ENCODE measurements around the gene OSBPL10. TPM values are rescaled to one million over a fixed set of nuclear protein-coding genes. Genes with fewer than 3 reads are reported as not detected.

The OSBPL10 gene
- total and polyA plus RNA-seq, 8 donors: 1.8 to 37.7 (median 5.9) TPM

DNA sequence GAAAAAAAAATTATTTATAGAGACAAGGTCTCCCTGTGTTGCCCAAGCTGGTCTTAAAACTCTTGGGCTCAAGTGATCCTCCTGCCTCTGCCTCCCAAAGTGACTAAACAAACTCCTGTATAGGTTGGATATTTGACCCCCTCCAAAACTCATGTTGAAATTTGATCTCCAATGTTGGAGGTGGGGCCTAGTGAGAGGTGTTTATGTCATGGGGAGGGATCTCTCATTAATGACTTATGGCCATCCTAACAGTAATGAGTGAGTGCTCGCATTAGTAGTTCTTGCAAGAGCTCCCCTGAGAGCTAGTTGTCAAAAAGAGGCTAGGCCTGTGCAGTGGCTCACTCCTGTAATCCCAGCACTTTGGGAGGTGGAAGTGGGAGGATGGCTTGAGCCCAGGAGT, 307.1 kb downstream of the OSBPL10 start:
- intact Hi-C loops (cut with DNase I; ENCODE audit: low total_unique reads): no loop called here
- WGBS, 5 donors: 90 to 100% (median 100%) methylated on average over 1 of the region's 1 CpG

DNA sequence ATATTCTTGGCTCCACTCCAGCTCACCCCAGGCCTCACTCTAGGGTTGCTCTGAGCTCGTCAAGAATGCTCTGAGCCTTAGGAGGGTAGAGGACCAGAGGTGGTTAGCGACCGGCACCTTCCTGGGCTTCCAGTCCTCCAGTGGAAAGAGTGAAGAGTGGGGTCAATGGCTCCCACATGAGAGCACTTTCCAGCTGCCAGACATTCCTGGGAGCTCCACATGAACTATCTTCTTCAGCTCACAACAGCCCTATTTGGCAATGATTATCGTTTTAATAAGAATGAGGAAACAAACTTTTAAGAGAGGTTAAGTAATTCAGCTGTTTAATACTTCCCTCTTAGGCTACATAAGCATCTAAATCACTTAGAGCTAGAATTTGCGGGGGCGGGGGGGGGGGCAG, 309.1 kb downstream of the OSBPL10 start:
- TF ChIP-seq, protein P1, sequence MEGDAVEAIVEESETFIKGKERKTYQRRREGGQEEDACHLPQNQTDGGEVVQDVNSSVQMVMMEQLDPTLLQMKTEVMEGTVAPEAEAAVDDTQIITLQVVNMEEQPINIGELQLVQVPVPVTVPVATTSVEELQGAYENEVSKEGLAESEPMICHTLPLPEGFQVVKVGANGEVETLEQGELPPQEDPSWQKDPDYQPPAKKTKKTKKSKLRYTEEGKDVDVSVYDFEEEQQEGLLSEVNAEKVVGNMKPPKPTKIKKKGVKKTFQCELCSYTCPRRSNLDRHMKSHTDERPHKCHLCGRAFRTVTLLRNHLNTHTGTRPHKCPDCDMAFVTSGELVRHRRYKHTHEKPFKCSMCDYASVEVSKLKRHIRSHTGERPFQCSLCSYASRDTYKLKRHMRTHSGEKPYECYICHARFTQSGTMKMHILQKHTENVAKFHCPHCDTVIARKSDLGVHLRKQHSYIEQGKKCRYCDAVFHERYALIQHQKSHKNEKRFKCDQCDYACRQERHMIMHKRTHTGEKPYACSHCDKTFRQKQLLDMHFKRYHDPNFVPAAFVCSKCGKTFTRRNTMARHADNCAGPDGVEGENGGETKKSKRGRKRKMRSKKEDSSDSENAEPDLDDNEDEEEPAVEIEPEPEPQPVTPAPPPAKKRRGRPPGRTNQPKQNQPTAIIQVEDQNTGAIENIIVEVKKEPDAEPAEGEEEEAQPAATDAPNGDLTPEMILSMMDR (IDR thresholded peaks at IDR 0.05): no peak
- TF ChIP-seq EP300 (IDR thresholded peaks at IDR 0.05): no peak
- TF ChIP-seq POLR2A (IDR thresholded peaks at IDR 0.05): no peak
- no peak for TF ChIP-seq POLR2AphosphoS5 (IDR thresholded peaks at IDR 0.05)
- H3K27ac ChIP-seq: no peak overlapping the region
- peaks cover 0 to 9% (median 4%) of the 10 kb centered on the region in 4 donors for H3K4me1 ChIP-seq
- H3K4me3 ChIP-seq: no peak overlapping the region
- WGBS, 5 donors: 63 to 83% (median 67%) methylated on average over 6 of the region's 6 CpGs
- DNase-seq: peak in 1 of 2 donors; percentile 57
- intact Hi-C loops (cut with DNase I; ENCODE audit: low total_unique reads): no loop called here
- H3K36me3 ChIP-seq: peaks cover 0 to 15% (median 0%) of the 10 kb centered on the region in 4 donors
- no peaks in the 10 kb centered on the region for H3K9me3 ChIP-seq
- H3K27me3 ChIP-seq: no peaks in the 10 kb centered on the region

More for the DNA sequence above, 307.1 kb downstream of the OSBPL10 start:
- Histone ChIP-seq H3K9me3 (no peaks in the 10 kb centered on the region), H3K27me3 (no peaks in the 10 kb centered on the region), H3K36me3 (peaks cover 0 to 6% (median 0%) of the 10 kb centered on the region in 4 donors), H3K27ac (no peak overlapping the region), H3K4me1 (peaks cover 0 to 9% (median 4%) of the 10 kb centered on the region in 4 donors), H3K4me3 (no peak overlapping the region)
- TF ChIP-seq EP300 (IDR thresholded peaks at IDR 0.05) (no peak), POLR2A (IDR thresholded peaks at IDR 0.05) (no peak), POLR2AphosphoS5 (IDR thresholded peaks at IDR 0.05) (no peak)
- TF ChIP-seq, protein P1 (IDR thresholded peaks at IDR 0.05): no peak
- DNase-seq: no peak

DNA sequence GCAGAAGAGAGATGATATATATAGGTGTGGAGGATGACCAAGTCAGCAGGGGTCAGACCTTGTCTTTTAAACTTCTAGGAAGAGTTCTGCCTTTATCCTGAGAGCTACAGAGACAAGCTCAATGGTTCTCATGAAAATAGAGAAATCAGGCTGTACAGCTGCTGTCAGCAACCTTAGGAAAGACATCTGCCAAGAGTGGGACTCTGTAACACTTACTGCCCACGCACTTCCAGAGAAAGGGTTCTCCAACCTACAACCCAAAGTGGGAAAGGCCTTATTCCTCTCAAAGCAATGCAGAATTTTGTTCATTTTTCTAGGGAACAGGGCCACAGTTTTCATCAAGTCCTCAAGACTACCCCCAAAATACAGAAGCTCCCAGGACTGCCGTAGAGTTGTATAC, 309.6 kb downstream of the OSBPL10 start:
- DNase-seq: no peak
- no peak for TF ChIP-seq EP300 (IDR thresholded peaks at IDR 0.05)
- TF ChIP-seq POLR2A (IDR thresholded peaks at IDR 0.05): no peak
- TF ChIP-seq POLR2AphosphoS5 (IDR thresholded peaks at IDR 0.05): no peak
- TF ChIP-seq, protein P1 (IDR thresholded peaks at IDR 0.05): no peak
- Histone ChIP-seq H3K27me3 (no peaks in the 10 kb centered on the region), H3K4me1 (peaks cover 0 to 9% (median 4%) of the 10 kb centered on the region in 4 donors), H3K4me3 (no peak overlapping the region), H3K27ac (no peak overlapping the region), H3K9me3 (no peaks in the 10 kb centered on the region), H3K36me3 (peaks cover 0 to 15% (median 0%) of the 10 kb centered on the region in 4 donors)
- intact Hi-C loops (cut with DNase I; ENCODE audit: low total_unique reads): no loop called here
- WGBS, 5 donors: 81 to 95% (median 85%) methylated on average over 2 of the region's 2 CpGs

DNA sequence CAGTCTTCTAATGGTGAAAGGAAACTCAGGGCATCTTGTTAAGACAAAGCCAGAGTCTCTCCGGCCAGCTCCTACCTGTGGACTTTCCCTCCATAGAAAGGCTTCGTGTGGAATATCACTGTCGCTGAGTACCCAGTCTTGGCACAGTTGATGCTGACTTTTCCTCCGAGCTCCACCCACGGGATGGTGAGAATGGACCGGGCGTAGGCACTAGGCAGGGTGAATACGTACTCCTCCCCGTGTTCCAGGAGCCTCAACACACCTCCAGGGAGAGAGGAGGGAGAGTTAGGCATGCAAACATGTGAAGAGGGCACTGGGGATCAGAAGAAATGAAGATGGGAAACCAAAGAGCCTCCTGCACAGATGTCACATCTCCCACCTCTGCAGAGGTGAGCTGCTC, 310.3 kb downstream of the OSBPL10 start:
- H3K27ac ChIP-seq: no peak overlapping the region
- no peaks in the 10 kb centered on the region for H3K9me3 ChIP-seq
- TF ChIP-seq POLR2A (IDR thresholded peaks at IDR 0.05) (no peak), EP300 (IDR thresholded peaks at IDR 0.05) (no peak), POLR2AphosphoS5 (IDR thresholded peaks at IDR 0.05) (no peak)
- TF ChIP-seq, protein P1 (IDR thresholded peaks at IDR 0.05): no peak
- H3K36me3 ChIP-seq: peaks cover 0 to 15% (median 3%) of the 10 kb centered on the region in 4 donors
- 80 to 89% (median 85%) methylated on average over 9 of the region's 9 CpGs for WGBS, 5 donors
- no peaks in the 10 kb centered on the region for H3K27me3 ChIP-seq
- H3K4me3 ChIP-seq: no peak overlapping the region
- H3K4me1 ChIP-seq: peaks cover 0 to 9% (median 4%) of the 10 kb centered on the region in 4 donors
- intact Hi-C loops (cut with DNase I; ENCODE audit: low total_unique reads): no loop called here
- DNase-seq: no peak

All from stomach (tissue), 9 donors.